HEK293T (cell line): Measurements from ENCODE around the gene CDH13.

Experiments
- CTCF ChIA-PET: fragments of 350-600 bp; formaldehyde crosslinking; extraction: SDS; loops from one replicate; lab custom pipeline; 2021; ENCODE audit warnings: antibody characterized with exemption, inconsistent platforms; lab: Yijun Ruan, JAX
- POLR2A ChIA-PET: fragments of 350-600 bp; formaldehyde crosslinking; extraction: SDS; loops from one replicate; lab custom pipeline; 2020; ENCODE audit warnings: antibody characterized with exemption, inconsistent platforms; lab: Yijun Ruan, JAX
- DNase-seq: peaks from one replicate; pipeline ENCODE4 v3.0.0; 2012; ENCODE audit warnings: mixed read lengths; ENCODE audit errors: extremely low spot score
- ARNT ChIP-seq: fragments of 450-650 bp; IDR thresholded peaks from 2 replicates; pipeline ENCODE4 v1.6.1; 2017; ENCODE audit warnings: mild to moderate bottlenecking
- BHLHE40 ChIP-seq: fragments of 450-650 bp; IDR thresholded peaks from 2 replicates; pipeline ENCODE4 v1.6.1; 2016; ENCODE audit warnings: mild to moderate bottlenecking, moderate library complexity, borderline replicate concordance
- CTBP1 ChIP-seq: fragments of 450-650 bp; IDR thresholded peaks from 2 replicates; pipeline ENCODE4 v1.6.1; 2016; ENCODE audit warnings: borderline replicate concordance
- ELF4 ChIP-seq: fragments of 450-650 bp; IDR thresholded peaks from 2 replicates; pipeline ENCODE4 v1.6.1; 2017; ENCODE audit warnings: antibody characterized with exemption
- FOXA1 ChIP-seq: fragments of 450-650 bp; IDR thresholded peaks from 2 replicates; pipeline ENCODE4 v1.6.1; 2016; ENCODE audit warnings: mild to moderate bottlenecking
- FOXK2 ChIP-seq: fragments of 450-650 bp; IDR thresholded peaks from 2 replicates; pipeline ENCODE4 v1.6.1; 2016; ENCODE audit warnings: mild to moderate bottlenecking
- FOXM1 ChIP-seq: fragments of 450-650 bp; IDR thresholded peaks from 2 replicates; pipeline ENCODE4 v1.6.1; 2017; ENCODE audit warnings: mild to moderate bottlenecking, borderline replicate concordance
- HDGF ChIP-seq: fragments of 450-650 bp; IDR thresholded peaks from 2 replicates; pipeline ENCODE4 v1.6.1; 2017; ENCODE audit warnings: antibody characterized with exemption, borderline replicate concordance
- L3MBTL2 ChIP-seq: fragments of 450-650 bp; conservative IDR thresholded peaks from 2 replicates; pipeline ENCODE4 v1.6.1; 2016; ENCODE audit warnings: mild to moderate bottlenecking
- LEF1 ChIP-seq: fragments of 450-650 bp; IDR thresholded peaks from 2 replicates; pipeline ENCODE4 v1.6.1; 2017; ENCODE audit warnings: mild to moderate bottlenecking, borderline replicate concordance
- NFRKB ChIP-seq: fragments of 450-650 bp; IDR thresholded peaks from 2 replicates; pipeline ENCODE4 v1.6.1; 2016; ENCODE audit warnings: mild to moderate bottlenecking, moderate library complexity
- PKNOX1 ChIP-seq: fragments of 450-650 bp; IDR thresholded peaks from 2 replicates; pipeline ENCODE4 v1.6.1; 2016
- SP1 ChIP-seq: fragments of 450-650 bp; IDR thresholded peaks from 2 replicates; pipeline ENCODE4 v1.6.1; 2017
- SUZ12 ChIP-seq: fragments of 450-650 bp; IDR thresholded peaks from 2 replicates; pipeline ENCODE4 v1.6.1; 2016; ENCODE audit warnings: mild to moderate bottlenecking
- TARDBP ChIP-seq: fragments of 450-650 bp; IDR thresholded peaks from 2 replicates; pipeline ENCODE4 v1.6.1; 2016
- ZNF384 ChIP-seq: fragments of 450-650 bp; IDR thresholded peaks from 2 replicates; pipeline ENCODE4 v1.6.1; 2016

CDH13 gene

GRCh38 chr16:83159049-83159448 lies 532.3 kb downstream of the CDH13 start:
- ChIA-PET CTCF (no interaction called here), POLR2A (no interaction called here)
- no peak for DNase-seq
- no peak for TF ChIP-seq SP1
- no peak for TF ChIP-seq HDGF
- TF ChIP-seq FOXA1, result no peak
- no peak for TF ChIP-seq PKNOX1
- TF ChIP-seq SUZ12, result no peak
- no peak for TF ChIP-seq ELF4

- DNase-seq, result no peak
- CTCF ChIA-PET, result no interaction called here
- POLR2A ChIA-PET, result no interaction called here
- no peak for TF ChIP-seq FOXA1
- no peak for TF ChIP-seq SUZ12
- no peak for TF ChIP-seq LEF1
Observed at GRCh38 chr16:83160287-83161020, 533.7 kb downstream of the CDH13 start.

- ChIA-PET POLR2A (no interaction called here), CTCF (no interaction called here)
- no peak for DNase-seq
- TF ChIP-seq NFRKB (no peak), FOXM1 (no peak), ELF4 (no peak), HDGF (no peak), SP1 (no peak), LEF1 (no peak), CTBP1 (no peak), ZNF384 (no peak), FOXK2 (no peak), PKNOX1 (no peak), SUZ12 (no peak), ARNT (no peak), TARDBP (no peak), L3MBTL2 (no peak), BHLHE40 (no peak), FOXA1 (no peak)
Observed at GRCh38 chr16:83162791-83163190, 536.0 kb downstream of the CDH13 start.

- CTCF ChIA-PET, result no interaction called here
- POLR2A ChIA-PET, result no interaction called here
- TF ChIP-seq ARNT, result no peak
- no peak for TF ChIP-seq ZNF384
- no peak for TF ChIP-seq LEF1
- no peak for TF ChIP-seq BHLHE40
- no peak for TF ChIP-seq CTBP1
- TF ChIP-seq L3MBTL2, result no peak
- TF ChIP-seq SP1, result no peak
- no peak for TF ChIP-seq ELF4
- TF ChIP-seq NFRKB, result no peak
- TF ChIP-seq FOXK2, result no peak
- no peak for TF ChIP-seq HDGF
- TF ChIP-seq PKNOX1, result no peak
- TF ChIP-seq SUZ12, result no peak
- no peak for TF ChIP-seq FOXA1
- TF ChIP-seq TARDBP, result no peak
- no peak for TF ChIP-seq FOXM1
Observed at GRCh38 chr16:83164816-83165215, 538.0 kb downstream of the CDH13 start.

GRCh38 chr16:83171396-83171795 lies 544.6 kb downstream of the CDH13 start:
- POLR2A ChIA-PET, result no interaction called here
- DNase-seq, result no peak
- no peak for TF ChIP-seq ZNF384
- CTCF ChIA-PET, result no interaction called here

More at GRCh38 chr16:83164816-83165215, 538.0 kb downstream of the CDH13 start:
- DNase-seq, result no peak

GRCh38 chr16:83174671-83175070 lies 547.9 kb downstream of the CDH13 start:
- ChIA-PET POLR2A (no interaction called here), CTCF (no interaction called here)
- DNase-seq, result no peak
- TF ChIP-seq HDGF, result no peak
- TF ChIP-seq BHLHE40, result no peak
- TF ChIP-seq L3MBTL2, result no peak

GRCh38 chr16:83176802-83177201 lies 550.0 kb downstream of the CDH13 start:
- ChIA-PET POLR2A (no interaction called here), CTCF (no interaction called here)
- TF ChIP-seq TARDBP (no peak), CTBP1 (no peak), NFRKB (no peak), BHLHE40 (no peak)
- DNase-seq, result no peak
